ENCODE measurements around the gene NBL1.

- TF ChIP-seq POLR2A (IDR thresholded peaks at IDR 0.05) (no peak), CTCF (IDR thresholded peaks at IDR 0.05) (no peak), POLR2AphosphoS5 (IDR thresholded peaks at IDR 0.05) (no peak)
These were observed 56.1 kb downstream of the NBL1 start for GRCh38 chr1:19700079-19700777.
